Measurements from ENCODE around the gene TBC1D22B. TPM values are rescaled to one million over a fixed set of nuclear protein-coding genes. Genes with fewer than 3 reads are reported as not detected.

The TBC1D22B gene
- total and polyA plus RNA-seq, 2 experiments from 2014 or later, result 9.1 to 19.9 TPM

DNA sequence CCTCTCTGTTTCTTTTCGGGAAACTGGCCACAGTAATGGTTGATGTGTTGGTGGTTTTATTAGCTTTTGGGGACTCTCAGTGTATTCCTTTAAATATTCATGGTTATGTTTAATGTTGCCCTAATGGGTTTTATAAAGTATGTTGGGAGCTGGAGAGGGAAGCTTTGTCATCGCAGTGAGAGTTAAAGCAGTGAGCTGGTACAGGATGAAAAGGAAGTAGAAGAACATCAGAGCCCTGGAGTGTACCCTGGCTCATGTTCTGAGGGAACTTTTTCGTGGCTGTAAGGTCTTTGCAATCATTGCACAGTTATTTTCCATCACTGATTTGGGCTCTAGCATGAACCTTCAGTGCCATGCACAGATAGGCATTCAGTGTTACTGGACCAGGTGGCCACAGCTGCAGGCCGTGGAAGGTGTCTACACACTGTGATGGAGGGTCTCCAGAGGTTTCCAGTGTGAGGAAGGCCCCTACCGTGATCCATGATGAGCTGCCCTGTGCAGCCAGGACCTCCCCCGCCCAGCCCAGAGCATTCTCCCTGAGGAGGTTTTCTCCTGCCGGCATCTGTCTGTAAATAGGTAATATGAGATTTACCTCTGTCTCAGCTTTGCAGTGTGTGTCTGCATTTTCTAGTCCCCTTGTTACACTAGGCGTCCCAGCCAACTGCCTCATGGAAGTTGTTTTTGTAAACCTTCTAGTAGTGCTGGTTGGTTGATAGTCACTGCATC lies 22.8 kb downstream of the TBC1D22B start:
- Histone ChIP-seq H2AFZ (no peak overlapping the region), H3K4me2 (no peak overlapping the region), H3K4me1 (ENCODE audit: insufficient read depth) (no peaks in the 10 kb centered on the region), H4K20me1 (replicated peaks; ENCODE audit: insufficient read depth) (peaks cover 10% of the 10 kb centered on the region; the same call in 1 of the 2 replicates), H3K79me2 (replicated peaks; ENCODE audit: insufficient read depth) (peaks cover 18% of the 10 kb centered on the region), H3K27ac (ENCODE audit: low read depth) (no peak overlapping the region), H3K27me3 (ENCODE audit: insufficient read depth) (no peaks in the 10 kb centered on the region), H3K9me2 (ENCODE audit: insufficient read depth) (no peaks in the 10 kb centered on the region), H3K36me3 (ENCODE audit: insufficient read depth) (peaks cover 22% of the 10 kb centered on the region), H3F3A (replicated peaks; ENCODE audit: low read depth) (no peaks in the 10 kb centered on the region), H3K4me3 (no peak overlapping the region)
- ATAC-seq (no peak), DNase-seq (ENCODE audit: low spot score) (no peak)
- Mint-ChIP-seq H3K4me1 (no peaks in the 10 kb centered on the region), H3K27me3 (ENCODE audit: insufficient read depth, low read depth, poor library complexity) (no peaks in the 10 kb centered on the region), H3K4me3 (no peak overlapping the region), H3K9me3 (no peaks in the 10 kb centered on the region), H3K36me3 (ENCODE audit: low read depth) (peaks cover 41% of the 10 kb centered on the region), H3K27ac (peak overlapping the region; percentile 46; the same call in 1 of the 2 replicates)
- no peak for TF ChIP-seq JUNB (IDR thresholded peaks at IDR 0.05; ENCODE audit: unreplicated experiment)
- TF ChIP-seq POLR2AphosphoS5 (IDR thresholded peaks at IDR 0.05; ENCODE audit: low read depth), result no peak
- TF ChIP-seq EZH2phosphoT487 (IDR thresholded peaks at IDR 0.05; ENCODE audit: unreplicated experiment), result no peak
- TF ChIP-seq REST (IDR thresholded peaks at IDR 0.05; ENCODE audit: unreplicated experiment), result no peak
- no peak for TF ChIP-seq STAT1 (IDR thresholded peaks at IDR 0.05; ENCODE audit: unreplicated experiment)
- TF ChIP-seq, protein P1, sequence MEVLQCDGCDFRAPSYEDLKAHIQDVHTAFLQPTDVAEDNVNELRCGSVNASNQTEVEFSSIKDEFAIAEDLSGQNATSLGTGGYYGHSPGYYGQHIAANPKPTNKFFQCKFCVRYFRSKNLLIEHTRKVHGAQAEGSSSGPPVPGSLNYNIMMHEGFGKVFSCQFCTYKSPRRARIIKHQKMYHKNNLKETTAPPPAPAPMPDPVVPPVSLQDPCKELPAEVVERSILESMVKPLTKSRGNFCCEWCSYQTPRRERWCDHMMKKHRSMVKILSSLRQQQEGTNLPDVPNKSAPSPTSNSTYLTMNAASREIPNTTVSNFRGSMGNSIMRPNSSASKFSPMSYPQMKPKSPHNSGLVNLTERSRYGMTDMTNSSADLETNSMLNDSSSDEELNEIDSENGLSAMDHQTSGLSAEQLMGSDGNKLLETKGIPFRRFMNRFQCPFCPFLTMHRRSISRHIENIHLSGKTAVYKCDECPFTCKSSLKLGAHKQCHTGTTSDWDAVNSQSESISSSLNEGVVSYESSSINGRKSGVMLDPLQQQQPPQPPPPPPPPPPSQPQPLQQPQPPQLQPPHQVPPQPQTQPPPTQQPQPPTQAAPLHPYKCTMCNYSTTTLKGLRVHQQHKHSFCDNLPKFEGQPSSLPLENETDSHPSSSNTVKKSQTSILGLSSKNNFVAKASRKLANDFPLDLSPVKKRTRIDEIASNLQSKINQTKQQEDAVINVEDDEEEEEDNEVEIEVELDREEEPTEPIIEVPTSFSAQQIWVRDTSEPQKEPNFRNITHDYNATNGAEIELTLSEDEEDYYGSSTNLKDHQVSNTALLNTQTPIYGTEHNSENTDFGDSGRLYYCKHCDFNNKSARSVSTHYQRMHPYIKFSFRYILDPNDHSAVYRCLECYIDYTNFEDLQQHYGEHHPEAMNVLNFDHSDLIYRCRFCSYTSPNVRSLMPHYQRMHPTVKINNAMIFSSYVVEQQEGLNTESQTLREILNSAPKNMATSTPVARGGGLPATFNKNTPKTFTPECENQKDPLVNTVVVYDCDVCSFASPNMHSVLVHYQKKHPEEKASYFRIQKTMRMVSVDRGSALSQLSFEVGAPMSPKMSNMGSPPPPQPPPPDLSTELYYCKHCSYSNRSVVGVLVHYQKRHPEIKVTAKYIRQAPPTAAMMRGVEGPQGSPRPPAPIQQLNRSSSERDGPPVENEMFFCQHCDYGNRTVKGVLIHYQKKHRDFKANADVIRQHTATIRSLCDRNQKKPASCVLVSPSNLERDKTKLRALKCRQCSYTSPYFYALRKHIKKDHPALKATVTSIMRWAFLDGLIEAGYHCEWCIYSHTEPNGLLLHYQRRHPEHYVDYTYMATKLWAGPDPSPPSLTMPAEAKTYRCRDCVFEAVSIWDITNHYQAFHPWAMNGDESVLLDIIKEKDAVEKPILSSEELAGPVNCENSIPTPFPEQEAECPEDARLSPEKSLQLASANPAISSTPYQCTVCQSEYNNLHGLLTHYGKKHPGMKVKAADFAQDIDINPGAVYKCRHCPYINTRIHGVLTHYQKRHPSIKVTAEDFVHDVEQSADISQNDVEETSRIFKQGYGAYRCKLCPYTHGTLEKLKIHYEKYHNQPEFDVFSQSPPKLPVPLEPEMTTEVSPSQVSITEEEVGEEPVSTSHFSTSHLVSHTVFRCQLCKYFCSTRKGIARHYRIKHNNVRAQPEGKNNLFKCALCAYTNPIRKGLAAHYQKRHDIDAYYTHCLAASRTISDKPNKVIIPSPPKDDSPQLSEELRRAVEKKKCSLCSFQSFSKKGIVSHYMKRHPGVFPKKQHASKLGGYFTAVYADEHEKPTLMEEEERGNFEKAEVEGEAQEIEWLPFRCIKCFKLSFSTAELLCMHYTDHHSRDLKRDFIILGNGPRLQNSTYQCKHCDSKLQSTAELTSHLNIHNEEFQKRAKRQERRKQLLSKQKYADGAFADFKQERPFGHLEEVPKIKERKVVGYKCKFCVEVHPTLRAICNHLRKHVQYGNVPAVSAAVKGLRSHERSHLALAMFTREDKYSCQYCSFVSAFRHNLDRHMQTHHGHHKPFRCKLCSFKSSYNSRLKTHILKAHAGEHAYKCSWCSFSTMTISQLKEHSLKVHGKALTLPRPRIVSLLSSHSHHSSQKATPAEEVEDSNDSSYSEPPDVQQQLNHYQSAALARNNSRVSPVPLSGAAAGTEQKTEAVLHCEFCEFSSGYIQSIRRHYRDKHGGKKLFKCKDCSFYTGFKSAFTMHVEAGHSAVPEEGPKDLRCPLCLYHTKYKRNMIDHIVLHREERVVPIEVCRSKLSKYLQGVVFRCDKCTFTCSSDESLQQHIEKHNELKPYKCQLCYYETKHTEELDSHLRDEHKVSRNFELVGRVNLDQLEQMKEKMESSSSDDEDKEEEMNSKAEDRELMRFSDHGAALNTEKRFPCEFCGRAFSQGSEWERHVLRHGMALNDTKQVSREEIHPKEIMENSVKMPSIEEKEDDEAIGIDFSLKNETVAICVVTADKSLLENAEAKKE (CRISPR knock-in tag; IDR thresholded peaks at IDR 0.05), result no peak
- TF ChIP-seq, protein P2, sequence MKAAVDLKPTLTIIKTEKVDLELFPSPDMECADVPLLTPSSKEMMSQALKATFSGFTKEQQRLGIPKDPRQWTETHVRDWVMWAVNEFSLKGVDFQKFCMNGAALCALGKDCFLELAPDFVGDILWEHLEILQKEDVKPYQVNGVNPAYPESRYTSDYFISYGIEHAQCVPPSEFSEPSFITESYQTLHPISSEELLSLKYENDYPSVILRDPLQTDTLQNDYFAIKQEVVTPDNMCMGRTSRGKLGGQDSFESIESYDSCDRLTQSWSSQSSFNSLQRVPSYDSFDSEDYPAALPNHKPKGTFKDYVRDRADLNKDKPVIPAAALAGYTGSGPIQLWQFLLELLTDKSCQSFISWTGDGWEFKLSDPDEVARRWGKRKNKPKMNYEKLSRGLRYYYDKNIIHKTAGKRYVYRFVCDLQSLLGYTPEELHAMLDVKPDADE (IDR thresholded peaks at IDR 0.05), result no peak
- TF ChIP-seq ZNF331 (CRISPR knock-in tag; IDR thresholded peaks at IDR 0.05; ENCODE audit: low read depth), result no peak
- TF ChIP-seq NANOG (IDR thresholded peaks at IDR 0.05; ENCODE audit: borderline replicate concordance), result no peak
- TF ChIP-seq CREB1 (CRISPR knock-in tag; IDR thresholded peaks at IDR 0.05; ENCODE audit: low read depth), result no peak
